NT2/D1 (cell line): ENCODE measurements around the gene HSPA1A.
"Not testable (repeated sequence)": the region's sequence is repeated elsewhere in the genome, so short reads cannot be mapped to it uniquely, and the experiment has no call there.

ENCODE experiments used
- DNase-seq: peaks from one replicate; pipeline ENCODE4 v3.0.0-alpha.2; 2011; ENCODE audit warnings: low read depth, low spot score
- H3K27me3 ChIP-seq: 2 replicates; pipeline ENCODE4 v1.6.0; 2011; ENCODE audit warnings: mild to moderate bottlenecking; ENCODE audit not compliant: insufficient read length, insufficient read depth
- H3K36me3 ChIP-seq: 2 replicates; pipeline ENCODE4 v1.6.1; 2011; ENCODE audit warnings: mild to moderate bottlenecking, low read length, mixed read lengths; ENCODE audit not compliant: insufficient read depth, insufficient read length
- H3K4me1 ChIP-seq: 2 replicates; pipeline ENCODE4 v1.5.1; 2011; ENCODE audit not compliant: insufficient read depth, insufficient read length
- H3K4me3 ChIP-seq: 2 replicates; pipeline ENCODE4 v1.5.1; 2011; ENCODE audit warnings: low read depth; ENCODE audit not compliant: insufficient read length
- H3K9ac ChIP-seq: 2 replicates; pipeline ENCODE4 v1.6.0; 2011; ENCODE audit warnings: low read depth; ENCODE audit not compliant: insufficient read length
- H3K9me3 ChIP-seq: 2 replicates; pipeline ENCODE4 v1.5.1; 2011; ENCODE audit warnings: mild to moderate bottlenecking, low read length; ENCODE audit not compliant: insufficient read depth
- SUZ12 ChIP-seq: IDR thresholded peaks from 2 replicates; pipeline ENCODE4 v1.6.1; 2011; ENCODE audit not compliant: insufficient read length, insufficient read depth; ENCODE audit errors: extremely low read depth
- YY1 ChIP-seq: IDR thresholded peaks from 2 replicates; pipeline ENCODE4 v1.6.1; 2011; ENCODE audit not compliant: insufficient read length, insufficient read depth
- ZNF274 ChIP-seq: IDR thresholded peaks from 2 replicates; pipeline ENCODE4 v1.6.1; 2011; ENCODE audit warnings: mild to moderate bottlenecking, low read depth, low read length

HSPA1A gene

DNA sequence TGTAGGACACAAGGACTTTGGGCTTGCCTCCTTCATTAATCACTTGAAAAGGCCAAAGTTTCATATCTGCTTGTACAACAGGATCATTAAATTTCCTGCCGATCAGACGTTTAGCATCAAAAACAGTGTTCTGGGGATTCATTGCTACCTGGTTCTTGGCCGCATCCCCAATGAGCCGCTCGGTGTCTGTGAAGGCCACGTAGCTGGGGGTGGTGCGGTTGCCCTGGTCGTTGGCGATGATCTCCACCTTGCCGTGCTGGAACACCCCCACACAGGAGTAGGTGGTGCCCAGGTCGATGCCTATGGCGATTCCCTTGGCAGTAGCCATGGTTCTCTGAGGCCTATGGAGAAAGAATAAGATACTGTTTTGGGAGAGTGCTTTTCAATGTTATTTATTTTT lies 3.7 kb upstream of the HSPA1A start:
- H3K4me3 ChIP-seq: no peak overlapping the region
- no peaks in the 10 kb centered on the region for H3K27me3 ChIP-seq
- no peak overlapping the region for H3K9ac ChIP-seq
- H3K4me1 ChIP-seq: no peaks in the 10 kb centered on the region
- no peaks in the 10 kb centered on the region for H3K9me3 ChIP-seq
- DNase-seq: no peak
- TF ChIP-seq YY1 (no peak), ZNF274 (no peak), SUZ12 (no peak)
- no peaks in the 10 kb centered on the region for H3K36me3 ChIP-seq

DNA sequence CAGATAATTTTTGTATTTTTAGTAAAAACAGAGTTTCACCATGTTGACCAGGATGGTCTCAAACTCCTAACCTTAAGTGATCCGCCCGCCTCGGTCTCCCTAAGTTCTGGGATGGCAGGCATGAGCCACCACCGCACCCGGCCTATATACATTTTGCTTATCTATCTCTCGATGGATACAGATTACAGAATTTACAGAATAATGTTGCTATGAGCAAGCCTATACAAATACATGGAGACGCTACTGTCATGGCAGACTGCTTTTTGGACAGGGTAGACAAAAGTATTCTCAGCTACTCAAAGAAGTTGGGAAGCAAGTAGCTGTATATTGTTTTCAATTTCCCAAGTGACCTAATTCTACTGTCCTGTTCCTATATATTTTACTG lies 1.9 kb upstream of the HSPA1A start:
- H3K9me3 ChIP-seq: no peaks in the 10 kb centered on the region; the same call in 1 of the 2 replicates
- H3K9ac ChIP-seq: peak overlapping the region; percentile 57
- no peaks in the 10 kb centered on the region for H3K27me3 ChIP-seq
- peaks cover 4% of the 10 kb centered on the region for H3K36me3 ChIP-seq
- DNase-seq: no peak
- no peak overlapping the region for H3K4me3 ChIP-seq
- TF ChIP-seq YY1 (no peak), ZNF274 (no peak), SUZ12 (no peak)
- no peaks in the 10 kb centered on the region for H3K4me1 ChIP-seq

DNA sequence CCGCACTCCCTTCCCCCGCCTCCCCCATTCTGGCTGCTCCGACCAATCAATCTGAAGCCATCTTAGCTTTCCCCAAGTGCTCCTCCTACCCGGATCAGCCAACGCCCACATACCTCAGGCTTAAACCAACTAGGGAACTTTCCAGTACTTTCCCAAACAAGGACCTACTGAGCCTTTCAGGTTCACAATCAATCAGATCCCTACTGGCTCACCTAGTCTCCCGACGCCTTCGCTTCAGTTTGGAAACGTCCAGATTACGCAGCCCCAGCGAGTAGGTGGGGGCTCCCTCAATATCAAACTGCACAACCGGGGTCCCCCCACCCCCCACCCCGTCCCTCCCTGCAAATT lies 692 bp upstream of the HSPA1A start:
- peak; percentile 92 for DNase-seq
- Histone ChIP-seq H3K4me3 (peak overlapping the region; percentile 30), H3K9ac (peak overlapping the region; percentile 42), H3K36me3 (peaks cover 10% of the 10 kb centered on the region), H3K4me1 (no peaks in the 10 kb centered on the region), H3K9me3 (no peaks in the 10 kb centered on the region; the same call in 1 of the 2 replicates), H3K27me3 (no peaks in the 10 kb centered on the region)
- TF ChIP-seq SUZ12 (no peak), ZNF274 (no peak), YY1 (no peak)

DNA sequence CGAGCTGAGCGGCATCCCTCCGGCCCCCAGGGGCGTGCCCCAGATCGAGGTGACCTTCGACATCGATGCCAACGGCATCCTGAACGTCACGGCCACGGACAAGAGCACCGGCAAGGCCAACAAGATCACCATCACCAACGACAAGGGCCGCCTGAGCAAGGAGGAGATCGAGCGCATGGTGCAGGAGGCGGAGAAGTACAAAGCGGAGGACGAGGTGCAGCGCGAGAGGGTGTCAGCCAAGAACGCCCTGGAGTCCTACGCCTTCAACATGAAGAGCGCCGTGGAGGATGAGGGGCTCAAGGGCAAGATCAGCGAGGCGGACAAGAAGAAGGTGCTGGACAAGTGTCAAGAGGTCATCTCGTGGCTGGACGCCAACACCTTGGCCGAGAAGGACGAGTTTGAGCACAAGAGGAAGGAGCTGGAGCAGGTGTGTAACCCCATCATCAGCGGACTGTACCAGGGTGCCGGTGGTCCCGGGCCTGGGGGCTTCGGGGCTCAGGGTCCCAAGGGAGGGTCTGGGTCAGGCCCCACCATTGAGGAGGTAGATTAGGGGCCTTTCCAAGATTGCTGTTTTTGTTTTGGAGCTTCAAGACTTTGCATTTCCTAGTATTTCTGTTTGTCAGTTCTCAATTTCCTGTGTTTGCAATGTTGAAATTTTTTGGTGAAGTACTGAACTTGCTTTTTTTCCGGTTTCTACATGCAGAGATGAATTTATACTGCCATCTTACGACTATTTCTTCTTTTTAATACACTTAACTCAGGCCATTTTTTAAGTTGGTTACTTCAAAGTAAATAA lies 2.0 kb downstream of the HSPA1A start:
- not testable (repeated sequence) for H3K36me3 ChIP-seq, H3K9ac ChIP-seq, H3K9me3 ChIP-seq, DNase-seq, H3K27me3 ChIP-seq, H3K4me3 ChIP-seq, H3K4me1 ChIP-seq

DNA sequence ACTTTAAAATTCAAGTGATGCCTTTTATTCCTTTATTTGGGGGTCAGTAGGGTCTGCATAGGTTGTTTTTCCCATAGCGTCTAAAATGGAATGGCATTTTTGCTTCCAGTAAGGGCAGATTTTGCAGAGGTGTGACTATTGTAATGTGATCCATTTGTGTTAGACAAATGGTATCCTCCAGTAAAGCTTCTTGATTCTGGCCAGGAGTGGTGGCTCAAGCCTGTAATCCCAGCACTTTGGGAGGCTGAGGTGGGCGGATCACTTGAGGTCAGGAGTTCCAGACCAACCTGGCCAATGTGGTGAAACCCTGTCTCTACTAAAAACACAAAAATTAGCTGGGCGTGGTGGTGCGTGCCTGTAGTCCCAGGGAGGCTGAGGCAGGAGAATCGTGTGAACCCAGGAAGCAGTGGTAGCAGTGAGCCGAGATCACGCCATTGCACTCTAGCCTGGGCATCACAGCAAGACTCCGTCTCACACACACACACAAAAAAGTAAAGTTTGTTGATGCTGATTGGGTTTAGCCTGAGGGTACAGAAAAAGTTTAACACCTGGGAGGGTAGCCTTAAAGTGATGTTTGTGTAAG lies 2.7 kb downstream of the HSPA1A start:
- not testable (repeated sequence) for H3K4me1 ChIP-seq, H3K9ac ChIP-seq, H3K36me3 ChIP-seq, H3K9me3 ChIP-seq, DNase-seq, H3K27me3 ChIP-seq
- H3K4me3 ChIP-seq: peak overlapping the region; percentile 11

DNA sequence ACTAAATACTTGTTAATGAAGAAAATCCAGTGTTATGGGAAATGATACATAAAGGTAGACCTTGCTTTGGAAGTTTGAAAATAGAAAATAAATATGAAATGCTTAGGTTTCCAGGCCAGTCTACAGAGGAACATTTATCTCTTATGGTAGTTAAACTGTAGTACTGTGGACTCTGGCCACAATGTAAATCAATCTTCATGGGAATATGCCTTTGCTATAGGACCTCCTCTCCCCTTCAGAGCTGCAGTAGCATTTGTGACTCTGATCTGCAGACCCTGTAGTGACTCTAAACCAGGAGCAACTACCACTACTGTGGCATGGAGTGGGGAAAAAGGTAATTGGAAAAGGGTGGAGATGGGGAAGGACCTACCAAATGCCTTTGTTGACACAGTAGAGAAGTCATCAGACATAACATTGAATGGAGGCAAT lies 4.5 kb downstream of the HSPA1A start:
- DNase-seq: no peak
- TF ChIP-seq ZNF274 (no peak), YY1 (no peak)
- Histone ChIP-seq H3K4me3 (no peak overlapping the region), H3K27me3 (no peaks in the 10 kb centered on the region), H3K9ac (no peak overlapping the region), H3K4me1 (no peaks in the 10 kb centered on the region), H3K9me3 (no peaks in the 10 kb centered on the region; the same call in 1 of the 2 replicates), H3K36me3 (peaks cover 10% of the 10 kb centered on the region)

DNA sequence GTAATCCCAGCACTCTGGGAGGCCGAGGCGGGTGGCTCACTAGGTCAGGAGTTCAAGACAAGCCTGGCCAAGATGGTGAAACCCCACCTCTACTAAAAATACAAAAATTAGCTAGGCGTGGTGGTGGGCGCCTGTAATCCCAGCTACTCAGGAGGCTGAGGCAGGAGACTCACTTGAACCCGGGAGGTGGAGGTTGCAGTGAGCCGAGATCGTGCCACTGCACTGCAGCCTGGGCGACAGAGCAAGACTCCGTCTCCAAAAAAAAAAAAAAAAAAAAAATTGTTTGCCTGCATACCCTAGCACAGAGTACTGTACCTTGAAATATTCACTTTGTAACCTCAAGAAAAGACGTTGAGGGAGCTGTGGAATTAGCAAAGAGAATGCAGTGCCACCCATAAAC lies 5.1 kb downstream of the HSPA1A start:
- not testable (repeated sequence) for H3K4me3 ChIP-seq, H3K36me3 ChIP-seq, H3K27me3 ChIP-seq, H3K4me1 ChIP-seq, H3K9me3 ChIP-seq, H3K9ac ChIP-seq, DNase-seq
